ENCODE data around the gene RSPO1. TPM values are rescaled to one million over a fixed set of nuclear protein-coding genes. Genes with fewer than 3 reads are reported as not detected.

RSPO1 gene
- polyA plus RNA-seq, 6 donors from 2014 or later, result not detected

DNA sequence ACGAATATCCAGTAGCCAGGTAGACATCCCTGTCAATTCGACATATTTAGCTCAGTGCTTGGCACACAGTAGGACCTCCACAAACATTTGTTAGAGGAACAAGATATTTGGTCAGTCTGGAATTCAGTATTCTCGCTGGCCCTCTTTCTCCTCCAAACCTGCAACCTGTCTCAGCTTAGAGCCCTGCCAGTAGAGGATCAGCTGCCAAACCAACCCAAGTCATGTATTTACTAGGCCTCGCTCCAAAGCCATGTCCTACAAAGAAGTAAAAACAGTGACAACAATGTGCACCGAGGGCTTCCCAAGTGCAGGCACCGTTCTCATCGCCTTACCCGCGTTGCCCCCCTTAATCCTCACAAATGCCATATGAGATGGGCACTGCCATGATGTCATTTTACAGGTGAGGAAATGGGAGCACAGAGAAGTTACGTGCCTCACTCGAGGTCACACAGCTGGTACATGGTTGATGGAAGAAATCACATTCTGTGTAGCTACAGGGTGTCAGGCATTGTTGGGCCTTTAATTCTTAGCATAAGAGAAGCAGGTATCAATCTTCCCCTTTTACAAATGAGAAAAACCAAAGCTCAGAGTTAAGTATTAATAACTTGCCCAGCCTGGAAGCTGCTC is 31.7 kb upstream of the RSPO1 start:
- Mint-ChIP-seq H3K27ac (no peak overlapping the region), H3K36me3 (no peaks in the 10 kb centered on the region), H3K4me3 (no peak overlapping the region), H3K4me1 (no peaks in the 10 kb centered on the region), H3K27me3 (peaks cover 0 to 6% (median 2%) of the 10 kb centered on the region in 3 donors), H3K9me3 (no peaks in the 10 kb centered on the region)
- DNase-seq, result no peak
- ATAC-seq (ENCODE audit: low read depth in 2 of 2), result no peak

- Mint-ChIP-seq H3K4me1 (no peaks in the 10 kb centered on the region), H3K4me3 (no peak overlapping the region), H3K9me3 (peaks cover 0 to under 1% (median 0%) of the 10 kb centered on the region in 7 donors), H3K36me3 (no peaks in the 10 kb centered on the region), H3K27me3 (peaks cover 5 to 30% (median 12%) of the 10 kb centered on the region in 3 donors), H3K27ac (peak overlapping the region in 1 of 6 donors; percentile 56)
- no peak for DNase-seq
- ATAC-seq (ENCODE audit: low read depth in 2 of 2), result no peak
Observed at GRCh38 chr1:37663426-37664000, 28.8 kb upstream of the RSPO1 start.

DNA sequence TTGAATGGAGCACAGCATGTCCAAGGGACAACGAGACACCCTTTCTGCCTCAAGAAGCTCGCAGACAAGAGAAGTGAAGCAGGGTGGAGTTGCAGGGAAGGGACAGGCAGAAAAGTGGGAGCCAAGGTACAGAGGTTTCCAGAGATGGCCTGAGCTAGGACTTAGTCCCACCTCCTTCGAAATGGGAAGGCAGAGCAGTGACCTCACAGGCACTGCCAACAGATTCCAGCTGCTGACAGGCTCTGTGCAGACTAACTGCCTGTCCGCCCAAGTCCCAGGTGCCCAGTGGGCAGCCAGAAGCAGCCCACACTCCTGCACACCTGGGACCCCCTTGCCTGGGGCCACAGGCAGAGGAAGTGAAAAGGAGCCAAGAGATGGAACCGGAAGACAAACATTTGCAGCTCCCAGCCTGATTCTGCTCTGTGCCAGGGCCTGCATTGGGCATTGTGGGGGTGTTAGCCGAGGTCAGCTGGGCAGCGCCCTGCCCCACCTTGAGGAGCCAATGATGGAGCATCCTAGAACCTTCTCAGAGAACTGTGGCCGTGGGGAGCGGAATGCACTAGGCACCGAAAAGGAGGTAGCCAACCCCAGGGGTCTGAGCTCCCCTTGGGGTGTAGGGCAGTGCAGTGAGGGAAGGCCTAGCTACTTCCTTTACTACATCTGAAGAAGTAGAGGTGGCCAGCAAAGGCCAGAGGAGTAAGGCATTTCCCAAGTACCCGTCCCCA is 27.5 kb upstream of the RSPO1 start:
- no peak overlapping the region for H3K4me3 Mint-ChIP-seq
- DNase-seq (no peak), ATAC-seq (ENCODE audit: low read depth in 2 of 2) (no peak)
- H3K27ac Mint-ChIP-seq, result no peak overlapping the region
- H3K36me3 Mint-ChIP-seq, result no peaks in the 10 kb centered on the region
- H3K9me3 Mint-ChIP-seq, result peaks cover 0 to 2% (median 0%) of the 10 kb centered on the region in 7 donors
- H3K27me3 Mint-ChIP-seq, result peaks cover 8 to 39% (median 19%) of the 10 kb centered on the region in 3 donors
- H3K4me1 Mint-ChIP-seq, result no peaks in the 10 kb centered on the region

GRCh38 chr1:37661401-37661800 is 26.7 kb upstream of the RSPO1 start:
- Mint-ChIP-seq H3K4me3 (no peak overlapping the region), H3K4me1 (no peaks in the 10 kb centered on the region), H3K27ac (no peak overlapping the region), H3K36me3 (no peaks in the 10 kb centered on the region), H3K9me3 (peaks cover 0 to 2% (median 0%) of the 10 kb centered on the region in 7 donors), H3K27me3 (peaks cover 8 to 47% (median 26%) of the 10 kb centered on the region in 3 donors)
- DNase-seq (no peak), ATAC-seq (ENCODE audit: low read depth in 2 of 2) (no peak)

DNA sequence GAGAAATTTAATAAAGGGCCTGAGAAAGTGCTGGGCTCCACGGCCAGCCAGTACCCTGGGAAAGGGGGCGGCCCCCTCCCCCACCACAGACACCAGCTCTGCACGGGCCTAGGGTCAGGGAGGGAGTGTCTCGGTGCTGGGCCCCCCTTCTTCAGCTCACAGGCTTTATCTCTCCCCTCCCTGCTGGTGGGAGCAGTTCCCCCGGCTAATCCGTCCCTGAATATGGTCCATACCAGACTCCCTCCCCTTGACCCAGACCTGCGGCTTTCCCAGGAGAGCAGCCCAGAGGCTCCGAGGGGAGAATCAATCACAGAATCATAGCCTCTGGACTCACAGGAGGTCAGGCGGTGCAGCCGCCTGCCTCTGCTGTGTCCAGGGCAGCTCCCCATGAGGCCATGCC is 26.0 kb upstream of the RSPO1 start:
- DNase-seq (no peak), ATAC-seq (ENCODE audit: low read depth in 2 of 2) (no peak)
- Mint-ChIP-seq H3K4me1 (no peaks in the 10 kb centered on the region), H3K36me3 (no peaks in the 10 kb centered on the region), H3K27me3 (peaks cover 8 to 49% (median 27%) of the 10 kb centered on the region in 3 donors), H3K9me3 (peaks cover 0 to 2% (median 0%) of the 10 kb centered on the region in 7 donors), H3K27ac (no peak overlapping the region), H3K4me3 (peak overlapping the region in 1 of 8 donors; percentile 50)

DNA sequence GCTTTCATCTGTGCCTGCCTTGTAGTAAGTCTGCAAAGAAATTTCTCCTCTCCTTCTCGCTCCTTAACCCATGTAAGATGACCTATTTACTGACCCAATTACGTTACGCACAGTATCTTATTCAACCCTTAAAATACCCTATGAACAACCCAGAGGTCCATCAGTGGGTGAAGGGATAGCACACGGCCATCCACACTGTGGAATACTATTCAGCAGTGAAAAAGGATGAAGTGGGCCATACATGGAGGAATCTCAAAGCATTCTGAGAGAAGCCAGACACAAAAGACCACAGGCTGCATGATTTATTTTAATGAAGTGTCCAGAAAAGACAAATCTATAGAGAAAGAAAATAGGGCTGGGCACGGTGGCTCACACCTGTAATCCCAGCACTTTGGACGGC is 23.8 kb upstream of the RSPO1 start:
- no peaks in the 10 kb centered on the region for H3K4me1 Mint-ChIP-seq
- H3K27me3 Mint-ChIP-seq, result peaks cover 13 to 53% (median 27%) of the 10 kb centered on the region in 3 donors
- H3K27ac Mint-ChIP-seq, result peak overlapping the region in 1 of 6 donors; percentile 42
- peaks cover 0 to 2% (median 0%) of the 10 kb centered on the region in 7 donors for H3K9me3 Mint-ChIP-seq
- DNase-seq, result no peak
- ATAC-seq (ENCODE audit: low read depth in 2 of 2), result no peak
- H3K4me3 Mint-ChIP-seq, result no peak overlapping the region
- no peaks in the 10 kb centered on the region for H3K36me3 Mint-ChIP-seq

DNA sequence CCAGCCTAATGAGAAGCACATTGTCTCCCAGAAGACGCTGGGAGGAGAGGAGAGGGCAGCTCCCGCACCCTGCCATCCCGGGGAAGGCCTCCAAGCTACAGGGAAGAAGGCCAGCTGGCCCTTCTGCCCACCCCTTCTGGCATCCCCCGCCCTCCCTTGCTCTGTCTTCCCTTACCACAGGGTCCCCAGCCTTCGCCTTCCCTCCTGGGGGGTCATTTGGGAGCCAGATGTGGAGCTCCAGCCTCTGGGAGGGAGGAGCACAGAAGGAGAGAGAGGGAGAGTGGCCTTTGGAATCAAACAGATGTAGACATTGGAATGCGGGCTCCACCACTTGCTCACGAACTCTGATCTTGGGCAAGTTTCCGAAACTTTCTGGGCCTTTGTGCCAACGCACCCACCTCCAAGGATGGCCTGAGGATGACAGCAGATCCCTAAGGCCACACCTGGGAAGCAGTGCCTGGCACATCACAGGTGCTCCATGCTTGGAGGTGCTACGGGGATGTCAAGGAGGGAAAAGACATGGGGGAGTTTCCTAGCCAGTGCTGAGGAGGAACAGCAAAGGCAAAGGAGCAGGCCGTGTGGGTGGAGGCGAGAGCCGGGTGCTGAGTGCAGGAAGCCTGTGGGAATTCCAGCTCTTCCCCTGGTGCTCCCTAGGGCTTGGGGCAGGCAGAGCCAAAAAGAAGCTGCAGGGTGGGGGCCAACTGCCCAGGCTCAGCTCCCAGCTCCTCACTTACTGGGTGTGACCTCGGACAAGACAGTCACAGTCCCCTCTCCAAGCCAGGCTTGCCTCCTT is 23.1 kb upstream of the RSPO1 start:
- Mint-ChIP-seq H3K36me3 (no peaks in the 10 kb centered on the region), H3K9me3 (peaks cover 0 to 2% (median 0%) of the 10 kb centered on the region in 7 donors), H3K4me3 (no peak overlapping the region), H3K27me3 (peaks cover 13 to 53% (median 27%) of the 10 kb centered on the region in 3 donors), H3K27ac (no peak overlapping the region), H3K4me1 (no peaks in the 10 kb centered on the region)
- DNase-seq, result no peak
- ATAC-seq (ENCODE audit: low read depth in 2 of 2), result no peak

- peaks cover 0 to 2% (median 0%) of the 10 kb centered on the region in 7 donors for H3K9me3 Mint-ChIP-seq
- H3K27ac Mint-ChIP-seq, result no peak overlapping the region
- H3K4me3 Mint-ChIP-seq, result no peak overlapping the region
- H3K36me3 Mint-ChIP-seq, result no peaks in the 10 kb centered on the region
- no peak for ATAC-seq (ENCODE audit: low read depth in 2 of 2)
- peaks cover 13 to 48% (median 27%) of the 10 kb centered on the region in 3 donors for H3K27me3 Mint-ChIP-seq
- H3K4me1 Mint-ChIP-seq, result no peaks in the 10 kb centered on the region
- DNase-seq, result no peak
Observed at GRCh38 chr1:37656881-37657280, 22.2 kb upstream of the RSPO1 start.

DNA sequence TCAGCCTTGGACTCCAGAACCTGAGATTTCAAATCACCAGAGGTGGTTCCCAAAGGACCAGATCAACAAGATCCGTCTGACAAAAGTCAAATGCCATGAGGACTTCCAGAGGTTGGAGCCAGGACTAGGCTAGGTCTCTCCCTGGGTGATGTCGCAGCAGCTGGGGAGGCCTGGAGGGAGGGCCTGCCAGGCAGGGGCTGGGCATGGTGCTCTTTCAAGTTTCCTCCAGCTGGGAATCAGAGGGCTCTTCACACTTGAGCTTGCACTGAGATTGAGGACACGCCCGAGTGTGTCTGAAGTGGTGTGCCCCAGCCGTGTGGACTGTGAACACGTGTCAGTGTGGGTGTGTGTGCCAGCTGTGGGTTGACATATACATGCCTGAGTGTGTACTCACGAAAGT is 21.3 kb upstream of the RSPO1 start:
- H3K27me3 Mint-ChIP-seq, result peaks cover 13 to 45% (median 26%) of the 10 kb centered on the region in 3 donors
- H3K4me3 Mint-ChIP-seq, result no peak overlapping the region
- H3K36me3 Mint-ChIP-seq, result no peaks in the 10 kb centered on the region
- no peaks in the 10 kb centered on the region for H3K4me1 Mint-ChIP-seq
- no peak for ATAC-seq (ENCODE audit: low read depth in 2 of 2)
- no peak for DNase-seq
- peaks cover 0 to 2% (median 0%) of the 10 kb centered on the region in 7 donors for H3K9me3 Mint-ChIP-seq
- peak overlapping the region in 2 of 6 donors; percentile 57 to 94 for H3K27ac Mint-ChIP-seq

DNA sequence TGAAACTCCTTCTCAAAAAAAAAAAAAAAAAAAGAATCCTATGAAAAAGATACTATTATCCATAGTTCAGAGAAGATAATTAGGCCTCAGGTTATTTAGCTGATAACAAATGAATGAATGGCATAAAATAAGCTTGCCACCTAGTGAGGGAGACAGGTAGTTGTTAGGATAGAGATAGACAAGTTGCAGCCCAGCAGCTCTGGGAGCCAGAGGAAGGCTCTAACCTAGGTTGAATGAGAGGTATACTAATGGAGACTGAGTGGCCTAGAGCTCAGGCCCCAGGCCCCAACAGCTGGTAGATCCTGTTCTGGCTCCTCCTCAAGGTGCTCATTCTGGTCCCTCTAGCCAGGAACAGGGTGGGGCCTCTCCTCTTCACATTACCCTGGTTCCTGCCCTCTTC is 20.6 kb upstream of the RSPO1 start:
- Mint-ChIP-seq H3K9me3 (peaks cover 0 to 2% (median 0%) of the 10 kb centered on the region in 7 donors), H3K27ac (no peak overlapping the region), H3K4me3 (no peak overlapping the region), H3K4me1 (no peaks in the 10 kb centered on the region), H3K27me3 (peaks cover 11 to 38% (median 18%) of the 10 kb centered on the region in 3 donors), H3K36me3 (no peaks in the 10 kb centered on the region)
- no peak for DNase-seq
- ATAC-seq (ENCODE audit: low read depth in 2 of 2), result no peak

DNA sequence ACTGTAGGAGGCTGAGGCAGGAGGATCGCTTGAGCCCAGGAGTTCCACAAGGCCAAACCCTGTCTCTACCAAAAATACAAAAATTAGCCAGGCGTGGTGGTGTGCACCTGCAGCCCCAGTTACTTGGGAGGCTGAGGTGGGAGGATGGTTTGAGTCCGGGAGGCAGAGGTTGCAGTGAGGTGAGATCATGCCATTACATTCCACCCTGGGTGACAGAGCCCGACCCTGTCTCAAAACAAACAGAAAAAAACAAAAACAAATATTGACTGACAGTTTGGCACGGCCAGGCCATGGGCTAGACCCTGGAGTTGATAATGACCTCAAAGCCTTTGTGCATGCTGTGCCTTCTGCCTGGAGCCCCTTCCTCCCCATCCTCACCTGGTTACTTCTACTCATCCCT is 19.2 kb upstream of the RSPO1 start:
- peaks cover 0 to 2% (median 0%) of the 10 kb centered on the region in 7 donors for H3K9me3 Mint-ChIP-seq
- no peak overlapping the region for H3K27ac Mint-ChIP-seq
- no peaks in the 10 kb centered on the region for H3K36me3 Mint-ChIP-seq
- no peak for DNase-seq
- ATAC-seq (ENCODE audit: low read depth in 2 of 2), result no peak
- H3K4me3 Mint-ChIP-seq, result no peak overlapping the region
- peaks cover 9 to 30% (median 14%) of the 10 kb centered on the region in 3 donors for H3K27me3 Mint-ChIP-seq
- no peaks in the 10 kb centered on the region for H3K4me1 Mint-ChIP-seq

DNA sequence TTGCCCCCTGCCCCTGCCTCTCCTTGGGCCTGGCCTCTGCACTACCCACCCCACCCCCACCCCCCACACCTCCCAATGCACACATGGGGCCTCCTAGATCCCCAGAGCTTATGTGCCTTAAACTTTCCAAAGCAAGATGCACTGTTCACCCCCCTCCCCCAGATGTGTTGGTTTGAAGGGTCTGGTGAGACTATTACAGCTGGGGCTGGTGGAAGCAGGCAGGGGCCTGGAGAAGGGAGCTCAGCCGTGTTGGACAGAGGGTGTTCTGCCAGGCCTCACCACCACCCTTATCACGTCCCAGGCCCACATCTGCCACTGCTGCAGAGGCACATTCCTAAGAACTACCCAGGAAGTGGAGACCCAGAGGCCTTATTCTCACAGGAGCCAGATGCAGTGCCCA is 18.3 kb upstream of the RSPO1 start:
- Mint-ChIP-seq H3K27me3 (peaks cover 8 to 29% (median 12%) of the 10 kb centered on the region in 3 donors), H3K27ac (no peak overlapping the region), H3K4me3 (no peak overlapping the region), H3K4me1 (no peaks in the 10 kb centered on the region), H3K36me3 (no peaks in the 10 kb centered on the region), H3K9me3 (no peaks in the 10 kb centered on the region)
- DNase-seq, result no peak
- no peak for ATAC-seq (ENCODE audit: low read depth in 2 of 2)

DNA sequence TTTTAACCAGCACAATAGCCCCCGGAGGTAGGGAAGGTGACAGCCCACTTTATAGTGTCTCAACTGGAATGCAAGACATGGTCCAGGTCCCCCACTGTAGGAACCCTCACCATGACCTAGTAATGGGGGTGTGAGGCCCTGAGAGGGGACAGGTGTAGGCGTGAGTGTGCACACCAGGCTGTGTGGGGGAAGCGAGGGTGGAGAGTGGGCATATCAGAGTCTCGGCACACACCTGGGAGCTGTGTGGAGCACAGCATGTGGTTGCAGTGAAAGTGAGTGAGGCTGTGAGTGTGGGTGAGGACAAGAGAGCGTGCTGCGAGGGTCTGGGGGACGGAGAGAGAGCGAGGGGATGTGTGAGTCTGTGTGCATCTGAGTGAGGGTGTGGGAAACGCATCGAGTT is 17.1 kb upstream of the RSPO1 start:
- H3K4me1 Mint-ChIP-seq, result no peaks in the 10 kb centered on the region
- DNase-seq (no peak), ATAC-seq (ENCODE audit: low read depth in 2 of 2) (no peak)
- peaks cover 5 to 25% (median 8%) of the 10 kb centered on the region in 3 donors for H3K27me3 Mint-ChIP-seq
- H3K27ac Mint-ChIP-seq, result peak overlapping the region in 1 of 6 donors; percentile 85
- no peaks in the 10 kb centered on the region for H3K9me3 Mint-ChIP-seq
- H3K4me3 Mint-ChIP-seq, result no peak overlapping the region
- H3K36me3 Mint-ChIP-seq, result no peaks in the 10 kb centered on the region
